Tongue (tissue), 2 donors: ENCODE results near the gene AIFM3. TPM values are rescaled to one million over a fixed set of nuclear protein-coding genes. Genes with fewer than 3 reads are reported as not detected.
A peak's percentile ranks its signal among the peaks of the same experiment; 100 is the strongest.
"Not testable (repeated sequence)": the region's sequence is repeated elsewhere in the genome, so short reads cannot be mapped to it uniquely, and the experiment has no call there.

Experiments used
- DNase-seq: peaks from one replicate; pipeline ENCODE4 v3.0.0-alpha.2; 2015
- total RNA-seq: library from RNA; depleted of rRNA; stranded (reverse); fragments of >200 nt; gene quantifications from one replicate; pipeline ENCODE4 v1.2.3, GENCODE V29; 2014

AIFM3 gene
- total RNA-seq, 1 donor from 2014 or later = 0.21 TPM

GRCh38 chr22:21003782-21004181 is 36.7 kb downstream of the AIFM3 start:
- no peak for DNase-seq

- DNase-seq = not testable (repeated sequence)
These were observed 42.2 kb downstream of the AIFM3 start for GRCh38 chr22:21009208-21009607.

- peak; percentile 85 for DNase-seq
These were observed 42.8 kb downstream of the AIFM3 start for GRCh38 chr22:21009638-21010425.

GRCh38 chr22:21010426-21011113 is 43.5 kb downstream of the AIFM3 start:
- DNase-seq = no peak

GRCh38 chr22:21012446-21013407 is 45.7 kb downstream of the AIFM3 start:
- no peak for DNase-seq

GRCh38 chr22:21013657-21014201 is 46.7 kb downstream of the AIFM3 start:
- no peak for DNase-seq

GRCh38 chr22:21014202-21014725 is 47.2 kb downstream of the AIFM3 start:
- DNase-seq = peak; percentile 94

- peak; percentile 92 for DNase-seq
These were observed 47.8 kb downstream of the AIFM3 start, which contains the start of gene P2RX6 for GRCh38 chr22:21014726-21015465. TSS of gene P2RX6 (plus strand) at chr22:21015165. CDS start at chr22:21015175, 10 bp downstream.

- DNase-seq = peak; percentile 43
These were observed 48.5 kb downstream of the AIFM3 start for GRCh38 chr22:21015466-21016006.

GRCh38 chr22:21016644-21017420 is 49.8 kb downstream of the AIFM3 start:
- no peak for DNase-seq

- DNase-seq = no peak
These were observed 51.3 kb downstream of the AIFM3 start for GRCh38 chr22:21018314-21018713.

- DNase-seq = no peak
These were observed 53.9 kb downstream of the AIFM3 start for GRCh38 chr22:21020802-21021429.

GRCh38 chr22:21022507-21022906 is 55.5 kb downstream of the AIFM3 start:
- no peak for DNase-seq

GRCh38 chr22:21022955-21023614 is 56.0 kb downstream of the AIFM3 start:
- no peak for DNase-seq

GRCh38 chr22:21025266-21025665 is 58.2 kb downstream of the AIFM3 start:
- no peak for DNase-seq

GRCh38 chr22:21025763-21026755 is 59.0 kb downstream of the AIFM3 start:
- no peak for DNase-seq
